Hepatocyte (in vitro differentiated cells): Measurements from ENCODE around the gene DEXI. TPM values are rescaled to one million over a fixed set of nuclear protein-coding genes. Genes with fewer than 3 reads are reported as not detected.

Source experiments
- DNase-seq: peaks from one replicate; pipeline ENCODE4 v3.0.0-alpha.2; 2016; ENCODE audit warnings: low spot score
- H2AFZ ChIP-seq: fragments of 200-600 bp; sonication (generic); 2 replicates; pipeline ENCODE4 v1.6.0; 2016; ENCODE audit warnings: antibody characterized with exemption, mild to moderate bottlenecking
- H3K27ac ChIP-seq: fragments of 200-600 bp; sonication (generic); 2 replicates; pipeline ENCODE4 v1.5.1; 2016; ENCODE audit warnings: mild to moderate bottlenecking
- H3K27me3 ChIP-seq: fragments of 200-600 bp; sonication (generic); 2 replicates; pipeline ENCODE4 v1.6.1; 2016
- H3K36me3 ChIP-seq: fragments of 200-600 bp; sonication (generic); replicated peaks from 2 replicates; pipeline ENCODE4 v1.5.1; 2016; ENCODE audit warnings: low read depth; ENCODE audit not compliant: insufficient read depth
- H3K4me1 ChIP-seq: fragments of 200-600 bp; sonication (generic); 2 replicates; pipeline ENCODE4 v1.5.1; 2016; ENCODE audit warnings: mild to moderate bottlenecking, moderate library complexity; ENCODE audit not compliant: insufficient read depth
- H3K4me2 ChIP-seq: fragments of 200-600 bp; sonication (generic); 2 replicates; pipeline ENCODE4 v1.6.0; 2016
- H3K4me3 ChIP-seq: fragments of 200-600 bp; sonication (generic); 2 replicates; pipeline ENCODE4 v1.5.1; 2016; ENCODE audit warnings: mild to moderate bottlenecking
- H3K79me2 ChIP-seq: fragments of 200-600 bp; sonication (generic); 2 replicates; pipeline ENCODE4 v1.6.0; 2017; ENCODE audit warnings: mild to moderate bottlenecking
- H3K9me2 ChIP-seq: fragments of 200-600 bp; sonication (generic); replicated peaks from 2 replicates; pipeline ENCODE4 v1.6.0; 2017; ENCODE audit warnings: mild to moderate bottlenecking; ENCODE audit not compliant: insufficient read depth
- H3K9me3 ChIP-seq: fragments of 200-600 bp; sonication (generic); 2 replicates; pipeline ENCODE4 v1.5.1; 2016; ENCODE audit warnings: low read depth, mild to moderate bottlenecking
- H4K20me1 ChIP-seq: fragments of 200-600 bp; sonication (generic); 2 replicates; pipeline ENCODE4 v1.6.0; 2016; ENCODE audit warnings: mild to moderate bottlenecking; ENCODE audit not compliant: insufficient read depth, poor library complexity, severe bottlenecking
- CTCF ChIP-seq: fragments of 200-600 bp; sonication (generic); IDR thresholded peaks from 2 replicates; pipeline ENCODE4 v1.5.1; 2016; ENCODE audit warnings: antibody characterized with exemption, mild to moderate bottlenecking; ENCODE audit not compliant: poor library complexity
- EZH2 ChIP-seq: fragments of 200-600 bp; sonication (generic); IDR thresholded peaks from 2 replicates; pipeline ENCODE4 v1.6.1; 2016; ENCODE audit warnings: antibody characterized with exemption, mild to moderate bottlenecking, borderline replicate concordance
- EZH2phosphoT487 ChIP-seq: fragments of 200-600 bp; sonication (generic); IDR thresholded peaks from one replicate; pipeline ENCODE4 v1.6.1; 2018; ENCODE audit warnings: antibody characterized with exemption, mild to moderate bottlenecking, low read depth, moderate library complexity; ENCODE audit not compliant: unreplicated experiment, severe bottlenecking
- WGBS: methylation state at CpG from one replicate; pipeline ENCODE4 v1.1.6; 2016; ENCODE audit warnings: low lambda C conversion rate; ENCODE audit errors: missing lambda C conversion rate; 5-methylcytosine and 5-hydroxymethylcytosine counted together
- polyA plus RNA-seq: library from polyadenylated mRNA; unstranded; fragments of >200 nt; fragmentation: Nextera tagmentation; extraction: Ambion mirVana; gene quantifications from 2 replicates; pipeline ENCODE4 v1.2.1, GENCODE V29; 2016
- total RNA-seq: library from RNA; depleted of rRNA; stranded (reverse); fragments of >200 nt; gene quantifications from 2 replicates; pipeline ENCODE4 v1.2.3, GENCODE V29; 2014

Gene DEXI
- total and polyA plus RNA-seq, 2 experiments from 2014 or later = 51.6 to 82.4 TPM

- Histone ChIP-seq H3K36me3 (no peaks in the 10 kb centered on the region), H3K27me3 (no peaks in the 10 kb centered on the region), H3K27ac (no peak overlapping the region), H3K4me3 (no peak overlapping the region), H3K4me1 (no peaks in the 10 kb centered on the region), H3K4me2 (no peak overlapping the region), H3K79me2 (no peaks in the 10 kb centered on the region), H2AFZ (no peak overlapping the region), H4K20me1 (no peaks in the 10 kb centered on the region), H3K9me2 (no peaks in the 10 kb centered on the region), H3K9me3 (no peaks in the 10 kb centered on the region)
- DNase-seq = peak; percentile 79
- WGBS = 32% methylated on average over 17 of the region's 17 CpGs
- no peak for TF ChIP-seq CTCF
- TF ChIP-seq EZH2 = no peak
- no peak for TF ChIP-seq EZH2phosphoT487
Observed at GRCh38 chr16:10895053-10895946, 47.0 kb downstream of the DEXI start.

GRCh38 chr16:10892782-10893318 is 49.4 kb downstream of the DEXI start:
- H3K9me2 ChIP-seq = no peaks in the 10 kb centered on the region
- peaks cover 12% of the 10 kb centered on the region for H3K27me3 ChIP-seq
- H3K4me1 ChIP-seq = no peaks in the 10 kb centered on the region
- H3K36me3 ChIP-seq = no peaks in the 10 kb centered on the region
- no peak for DNase-seq
- H3K4me2 ChIP-seq = no peak overlapping the region
- no peak overlapping the region for H3K27ac ChIP-seq
- 75% methylated on average over 5 of the region's 5 CpGs for WGBS
- H4K20me1 ChIP-seq = no peaks in the 10 kb centered on the region
- no peak overlapping the region for H3K4me3 ChIP-seq
- H3K9me3 ChIP-seq = no peaks in the 10 kb centered on the region
- no peak overlapping the region for H2AFZ ChIP-seq
- TF ChIP-seq EZH2 = no peak
- no peaks in the 10 kb centered on the region for H3K79me2 ChIP-seq

GRCh38 chr16:10889855-10890254 is 52.4 kb downstream of the DEXI start:
- Histone ChIP-seq H3K79me2 (no peaks in the 10 kb centered on the region), H3K4me3 (no peak overlapping the region), H3K9me3 (no peaks in the 10 kb centered on the region), H3K4me1 (no peaks in the 10 kb centered on the region), H4K20me1 (no peaks in the 10 kb centered on the region), H3K27me3 (peaks cover 14% of the 10 kb centered on the region), H3K4me2 (no peak overlapping the region), H2AFZ (no peak overlapping the region), H3K27ac (no peak overlapping the region), H3K9me2 (no peaks in the 10 kb centered on the region), H3K36me3 (no peaks in the 10 kb centered on the region)
- DNase-seq = no peak
- TF ChIP-seq EZH2phosphoT487 (no peak), CTCF (no peak), EZH2 (no peak)
- 86% methylated on average over 4 of the region's 4 CpGs for WGBS

- Histone ChIP-seq H3K9me2 (no peaks in the 10 kb centered on the region), H3K36me3 (no peaks in the 10 kb centered on the region), H3K9me3 (no peaks in the 10 kb centered on the region), H3K79me2 (no peaks in the 10 kb centered on the region), H2AFZ (no peak overlapping the region), H4K20me1 (no peaks in the 10 kb centered on the region), H3K4me3 (no peak overlapping the region), H3K4me1 (no peaks in the 10 kb centered on the region), H3K4me2 (no peak overlapping the region), H3K27ac (no peak overlapping the region), H3K27me3 (peaks cover 14% of the 10 kb centered on the region)
- WGBS = 70% methylated on average over 10 of the region's 10 CpGs
- TF ChIP-seq EZH2 = no peak
- TF ChIP-seq EZH2phosphoT487 = no peak
- TF ChIP-seq CTCF = no peak
- no peak for DNase-seq
Observed at GRCh38 chr16:10888320-10888937, 53.8 kb downstream of the DEXI start.
